ENCODE results near the gene GOLGA8K. TPM values are rescaled to one million over a fixed set of nuclear protein-coding genes. Genes with fewer than 3 reads are reported as not detected.
"Not testable (repeated sequence)": the region's sequence is repeated elsewhere in the genome, so short reads cannot be mapped to it uniquely, and the experiment has no call there.

The GOLGA8K gene
- total RNA-seq, 1 experiment from 2014 or later: 0.85 TPM

DNA sequence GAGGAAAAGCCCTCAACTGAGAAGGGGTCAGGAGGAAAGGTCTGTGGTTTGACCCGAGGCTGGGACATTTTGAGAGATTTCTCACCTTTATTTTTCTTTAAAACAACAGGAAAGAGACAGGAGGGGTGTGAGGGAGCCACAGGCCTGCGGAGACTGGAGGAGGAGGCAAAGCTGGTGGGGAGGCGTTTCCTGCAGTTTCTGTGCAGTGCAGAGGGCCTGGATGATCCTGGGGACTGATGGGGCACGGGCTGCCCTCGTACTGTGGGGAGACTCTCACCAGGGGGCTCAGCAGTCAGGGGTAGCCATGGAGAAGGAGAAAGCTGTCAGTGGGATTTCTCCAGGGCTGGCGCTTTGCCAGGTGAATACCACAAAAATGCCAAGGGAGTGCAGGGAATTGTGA is 29.4 kb downstream of the GOLGA8K start:
- H3K14ac ChIP-seq (ENCODE audit: insufficient read depth, low read length); H3K9me3 ChIP-seq (ENCODE audit: control insufficient read depth, low read depth, low read length); H2AFZ ChIP-seq (ENCODE audit: low read length); H3K4me2 ChIP-seq (ENCODE audit: insufficient read depth, insufficient read length, low read length); H3T11ph ChIP-seq (ENCODE audit: low read length); H2BK20ac ChIP-seq (ENCODE audit: low read depth, low read length, poor library complexity, severe bottlenecking); H2BK120ac ChIP-seq (ENCODE audit: low read depth, low read length, poor library complexity, severe bottlenecking); H3K79me2 ChIP-seq (ENCODE audit: insufficient read depth, low read length); H3K36me3 Mint-ChIP-seq (ENCODE audit: insufficient read depth in 1 of 3, low read depth in 3 of 3); H4K5ac ChIP-seq (ENCODE audit: insufficient read length, low read depth, low read length); H3K79me1 ChIP-seq (ENCODE audit: insufficient read depth, low read depth, low read length, poor library complexity, severe bottlenecking); H3K56ac ChIP-seq (ENCODE audit: insufficient read length, low read depth, low read length); H3K27ac ChIP-seq (ENCODE audit: insufficient read length, low read depth, low read length); H3K27ac Mint-ChIP-seq; H3K23ac ChIP-seq (ENCODE audit: insufficient read length, low read depth, low read length); H3K23me2 ChIP-seq (ENCODE audit: insufficient read length, low read depth, low read length, poor library complexity, severe bottlenecking); H2BK5ac ChIP-seq (ENCODE audit: insufficient read length, low read length); H3K4me3 Mint-ChIP-seq; H3K9ac ChIP-seq (ENCODE audit: extremely low read depth, insufficient read length, low read length); H3K4me1 Mint-ChIP-seq; H3K9me3 Mint-ChIP-seq; DNase-seq; H3K4me1 ChIP-seq (ENCODE audit: insufficient read depth, low read length); H2BK12ac ChIP-seq (ENCODE audit: insufficient read length, low read depth, low read length); H4K8ac ChIP-seq (replicated peaks; ENCODE audit: insufficient read length, low read depth, low read length); H3K18ac ChIP-seq (ENCODE audit: insufficient read length, low read depth, low read length); H2AK5ac ChIP-seq (ENCODE audit: insufficient read length, low read length); H3K4ac ChIP-seq (ENCODE audit: low read depth, low read length); H3K27me3 Mint-ChIP-seq (ENCODE audit: low read depth); H3K27me3 ChIP-seq (ENCODE audit: insufficient read depth, low read length); H4K91ac ChIP-seq (ENCODE audit: insufficient read length, low read depth, low read length); H4K20me1 ChIP-seq (ENCODE audit: control insufficient read depth, insufficient read depth, insufficient read length); H2BK15ac ChIP-seq (ENCODE audit: low read depth, low read length): not testable (repeated sequence)
- no CpG with 5 or more reads among the region's 6 CpGs for WGBS (ENCODE audit: extremely low coverage, insufficient read length, low lambda C conversion rate)

DNA sequence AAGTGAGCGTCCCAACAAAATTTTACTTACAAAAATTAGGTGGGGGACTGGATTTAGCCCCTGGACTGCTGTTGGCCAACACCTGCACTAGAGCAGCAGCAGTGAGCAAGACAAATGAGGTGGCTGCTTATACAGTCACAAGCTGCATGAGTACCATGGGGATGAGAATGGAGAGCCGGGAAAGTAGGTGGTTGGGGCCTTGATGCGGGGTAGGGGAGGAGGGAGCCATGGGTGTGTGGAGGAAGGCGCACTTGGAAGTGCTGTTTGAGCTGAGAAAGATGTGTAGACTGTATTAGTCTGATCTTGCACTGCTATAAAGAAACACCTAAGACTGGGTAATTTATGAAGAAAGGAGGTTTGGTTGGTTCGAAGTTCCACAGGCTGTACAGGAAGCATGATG is 31.0 kb downstream of the GOLGA8K start:
- H3K23me2 ChIP-seq (ENCODE audit: insufficient read length, low read depth, low read length, poor library complexity, severe bottlenecking); H3K27me3 Mint-ChIP-seq (ENCODE audit: low read depth); H3K23ac ChIP-seq (ENCODE audit: insufficient read length, low read depth, low read length); H3K18ac ChIP-seq (ENCODE audit: insufficient read length, low read depth, low read length); H2BK12ac ChIP-seq (ENCODE audit: insufficient read length, low read depth, low read length); H2BK120ac ChIP-seq (ENCODE audit: low read depth, low read length, poor library complexity, severe bottlenecking); H3K56ac ChIP-seq (ENCODE audit: insufficient read length, low read depth, low read length); H3K9ac ChIP-seq (ENCODE audit: extremely low read depth, insufficient read length, low read length); H3K27ac ChIP-seq (ENCODE audit: insufficient read length, low read depth, low read length); H3K36me3 Mint-ChIP-seq (ENCODE audit: insufficient read depth in 1 of 3, low read depth in 3 of 3); H4K91ac ChIP-seq (ENCODE audit: insufficient read length, low read depth, low read length); H2BK15ac ChIP-seq (ENCODE audit: low read depth, low read length); H2BK5ac ChIP-seq (ENCODE audit: insufficient read length, low read length); H2AK5ac ChIP-seq (ENCODE audit: insufficient read length, low read length); H4K5ac ChIP-seq (ENCODE audit: insufficient read length, low read depth, low read length); H3K14ac ChIP-seq (ENCODE audit: insufficient read depth, low read length); H3K27me3 ChIP-seq (ENCODE audit: insufficient read depth, low read length); H3K79me2 ChIP-seq (ENCODE audit: insufficient read depth, low read length); H3K27ac Mint-ChIP-seq; H3K4me1 ChIP-seq (ENCODE audit: insufficient read depth, low read length); H4K20me1 ChIP-seq (ENCODE audit: control insufficient read depth, insufficient read depth, insufficient read length); H2AFZ ChIP-seq (ENCODE audit: low read length); H2BK20ac ChIP-seq (ENCODE audit: low read depth, low read length, poor library complexity, severe bottlenecking); H3K9me3 Mint-ChIP-seq; H3T11ph ChIP-seq (ENCODE audit: low read length); H3K9me3 ChIP-seq (ENCODE audit: control insufficient read depth, low read depth, low read length); H3K4ac ChIP-seq (ENCODE audit: low read depth, low read length); H3K4me3 Mint-ChIP-seq; H3K4me2 ChIP-seq (ENCODE audit: insufficient read depth, insufficient read length, low read length); H3K79me1 ChIP-seq (ENCODE audit: insufficient read depth, low read depth, low read length, poor library complexity, severe bottlenecking); H3K4me1 Mint-ChIP-seq; DNase-seq; H4K8ac ChIP-seq (replicated peaks; ENCODE audit: insufficient read length, low read depth, low read length): not testable (repeated sequence)
- WGBS (ENCODE audit: extremely low coverage, insufficient read length, low lambda C conversion rate): no CpG with 5 or more reads among the region's 5 CpGs
